Esophagus squamous epithelium (tissue), 4 donors: ENCODE measurements around the gene SULT6B1.

Source experiments
- POLR2A ChIP-seq, 4 donors: fragments of 450-650 bp; IDR thresholded peaks; one replicate each; pipeline ENCODE4 v1.6.1; 2017; ENCODE audit warnings: antibody characterized with exemption in 4 of 4, mild to moderate bottlenecking in 4 of 4, moderate library complexity in 3 of 4
- TF ChIP-seq, protein P1 (sequence below), 6 experiments: fragments of 450-650 bp in 4 of 6; fragments of 200-600 bp in 2 of 6; sonication (generic) in 2 of 6; IDR thresholded peaks; one replicate each; pipeline ENCODE4 v1.5.1; 2016 to 2019; ENCODE audit warnings: antibody characterized with exemption in 6 of 6, mild to moderate bottlenecking in 4 of 6, moderate library complexity in 4 of 6

DNA sequence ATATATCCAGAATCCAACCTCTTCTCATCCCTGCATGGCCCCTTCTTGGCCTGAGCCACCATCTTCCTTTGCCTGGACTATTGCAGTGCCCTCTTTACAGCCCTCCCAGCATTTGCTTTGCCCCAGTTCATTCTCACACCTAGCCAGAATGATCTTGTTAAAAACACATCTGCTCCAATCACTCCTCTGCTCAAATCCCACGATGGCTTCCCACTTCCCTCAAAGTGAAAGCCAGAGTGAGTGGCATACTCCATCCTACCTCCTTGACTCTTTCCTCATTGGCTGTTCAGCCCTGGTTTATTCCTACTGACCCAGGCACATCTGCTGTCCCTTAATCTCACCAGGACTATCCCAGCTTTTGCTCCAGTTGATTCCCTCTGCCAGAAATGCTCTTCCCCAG, 14.7 kb downstream of the SULT6B1 start:
- TF ChIP-seq, protein P1, sequence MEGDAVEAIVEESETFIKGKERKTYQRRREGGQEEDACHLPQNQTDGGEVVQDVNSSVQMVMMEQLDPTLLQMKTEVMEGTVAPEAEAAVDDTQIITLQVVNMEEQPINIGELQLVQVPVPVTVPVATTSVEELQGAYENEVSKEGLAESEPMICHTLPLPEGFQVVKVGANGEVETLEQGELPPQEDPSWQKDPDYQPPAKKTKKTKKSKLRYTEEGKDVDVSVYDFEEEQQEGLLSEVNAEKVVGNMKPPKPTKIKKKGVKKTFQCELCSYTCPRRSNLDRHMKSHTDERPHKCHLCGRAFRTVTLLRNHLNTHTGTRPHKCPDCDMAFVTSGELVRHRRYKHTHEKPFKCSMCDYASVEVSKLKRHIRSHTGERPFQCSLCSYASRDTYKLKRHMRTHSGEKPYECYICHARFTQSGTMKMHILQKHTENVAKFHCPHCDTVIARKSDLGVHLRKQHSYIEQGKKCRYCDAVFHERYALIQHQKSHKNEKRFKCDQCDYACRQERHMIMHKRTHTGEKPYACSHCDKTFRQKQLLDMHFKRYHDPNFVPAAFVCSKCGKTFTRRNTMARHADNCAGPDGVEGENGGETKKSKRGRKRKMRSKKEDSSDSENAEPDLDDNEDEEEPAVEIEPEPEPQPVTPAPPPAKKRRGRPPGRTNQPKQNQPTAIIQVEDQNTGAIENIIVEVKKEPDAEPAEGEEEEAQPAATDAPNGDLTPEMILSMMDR (IDR thresholded peaks at IDR 0.05), result no peak
- TF ChIP-seq POLR2A (IDR thresholded peaks at IDR 0.05), result no peak
